H1 (cell line): ENCODE results near the gene SCNN1G. TPM values are rescaled to one million over a fixed set of nuclear protein-coding genes. Genes with fewer than 3 reads are reported as not detected.

Experiments
- CTBP2 ChIP-seq: IDR thresholded peaks from 2 replicates; pipeline ENCODE4 v1.7.0; 2011; ENCODE audit warnings: borderline replicate concordance, mild to moderate bottlenecking, moderate library complexity, mixed read lengths, low read length; ENCODE audit not compliant: insufficient read depth, insufficient read length
- HDAC2 ChIP-seq, 2 experiments: fragments of 300-600 bp in 1 of 2; sonication (generic) in 1 of 2; IDR thresholded peaks; 2 replicates each; pipeline ENCODE4 v1.6.1; 2011 to 2012; ENCODE audit warnings: low read depth in 2 of 2, low read length in 2 of 2, mild to moderate bottlenecking in 2 of 2, moderate library complexity in 2 of 2, borderline replicate concordance in 1 of 2, inconsistent platforms in 1 of 2
- JUN ChIP-seq: IDR thresholded peaks from 2 replicates; pipeline ENCODE4 v1.6.1; 2011; ENCODE audit warnings: low read depth, mild to moderate bottlenecking, improper control_type of control experiment, low read length
- KDM1A ChIP-seq: fragments of 200-600, 300-600 bp; sonication (generic); IDR thresholded peaks from 2 replicates; pipeline ENCODE4 v1.7.1; 2016; ENCODE audit warnings: mild to moderate bottlenecking, low read length, borderline replicate concordance
- NRF1 ChIP-seq: IDR thresholded peaks from 2 replicates; pipeline ENCODE4 v1.6.1; 2011; ENCODE audit warnings: mild to moderate bottlenecking, low read depth, low read length, improper control_type of control experiment
- POLR2A ChIP-seq, 2 experiments: IDR thresholded peaks; 1 replicate in 1 of 2; 2 replicates in 1 of 2; pipeline ENCODE4 v1.6.1; 2011; ENCODE audit warnings: low read depth in 2 of 2, low read length in 2 of 2, mild to moderate bottlenecking in 2 of 2; ENCODE audit errors: control extremely low read depth in 1 of 2
- RNF2 ChIP-seq: fragments of 200-900, 300-1000 bp; sonication (generic); IDR thresholded peaks from 2 replicates; pipeline ENCODE4 v1.7.1; 2016; ENCODE audit warnings: borderline replicate concordance, low read depth, mild to moderate bottlenecking, antibody characterized with exemption, low read length; ENCODE audit not compliant: poor library complexity, severe bottlenecking; ENCODE audit errors: missing control alignments
- TCF12 ChIP-seq: IDR thresholded peaks from 2 replicates; pipeline ENCODE4 v1.6.1; 2011; ENCODE audit warnings: low read depth, mild to moderate bottlenecking, low read length
- polyA plus RNA-seq, 7 experiments: library from polyadenylated mRNA; depleted of rRNA in 3 of 7; stranded (reverse) in 5 of 7; unstranded in 2 of 7; fragments of >200 nt in 5 of 7; fragments of 200-250 nt in 2 of 7; gene quantifications; 1 replicate in 5 of 7; 2 replicates in 1 of 7; 4 replicates in 1 of 7; pipeline versions ENCODE4 v1.2.1 to v1.2.3, GENCODE V29; 2011 to 2013; ENCODE audit warnings: missing spikeins in 2 of 7, mixed read lengths in 2 of 7
- total RNA-seq: library from RNA; stranded (reverse); fragmentation: NEBNext Ultra II Directional; extraction: Animal tissue kit (Norgen Biotek cat#: 25700); gene quantifications from 2 replicates; pipeline ENCODE4 v1.2.1, GENCODE V29; 2021
- TF ChIP-seq, protein P1 (sequence below): IDR thresholded peaks from 2 replicates; pipeline ENCODE4 v1.6.1; 2012; ENCODE audit warnings: inconsistent platforms

The SCNN1G gene
- total and polyA plus RNA-seq, 2 of the 8 experiments (the other 6 are each of a cell fraction or from before 2014, with no cell fraction given): 0.73 to 1.1 TPM

DNA sequence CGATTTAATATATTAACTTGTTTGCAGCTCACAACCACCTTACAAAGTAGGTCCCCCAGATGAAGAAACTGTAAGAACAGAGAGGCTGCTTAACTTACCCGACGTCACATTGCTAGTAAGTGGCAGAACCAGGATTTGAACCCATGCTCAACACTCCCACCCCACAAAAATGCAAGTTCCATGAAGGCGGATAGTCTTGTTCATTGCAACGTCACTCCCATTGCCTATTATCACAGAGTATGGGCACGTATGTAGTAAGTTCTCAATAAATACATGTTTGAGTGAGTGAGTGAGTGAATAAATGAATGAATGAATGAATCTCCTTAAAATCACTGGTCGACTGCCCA, 34.4 kb upstream of the SCNN1G start (continued):
- no peak for TF ChIP-seq HDAC2 (IDR thresholded peaks at IDR 0.05; ENCODE audit: borderline replicate concordance in 1 of 2, low read depth in 2 of 2, low read length in 2 of 2)
- TF ChIP-seq TCF12: no peak
- no peak for TF ChIP-seq RNF2
- TF ChIP-seq JUN: no peak
- TF ChIP-seq, protein P1, sequence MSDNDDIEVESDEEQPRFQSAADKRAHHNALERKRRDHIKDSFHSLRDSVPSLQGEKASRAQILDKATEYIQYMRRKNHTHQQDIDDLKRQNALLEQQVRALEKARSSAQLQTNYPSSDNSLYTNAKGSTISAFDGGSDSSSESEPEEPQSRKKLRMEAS: no peak
- no peak for TF ChIP-seq NRF1
- TF ChIP-seq KDM1A: no peak; the same call in 1 of the 2 replicates
- TF ChIP-seq CTBP2: no peak
- no peak for TF ChIP-seq POLR2A (IDR thresholded peaks at IDR 0.05; ENCODE audit: control extremely low read depth in 1 of 2, low read depth in 2 of 2, low read length in 2 of 2)
